Measurements from ENCODE around the gene DUSP7.
"Not testable (repeated sequence)": the region's sequence is repeated elsewhere in the genome, so short reads cannot be mapped to it uniquely, and the experiment has no call there.

The DUSP7 gene

GRCh38 chr3:52047295-52047960 lies 8.9 kb downstream of the DUSP7 start:
- DNase-seq (ENCODE audit: low spot score), result no peak

GRCh38 chr3:52046902-52047239 lies 9.5 kb downstream of the DUSP7 start:
- no peak for DNase-seq (ENCODE audit: low spot score)

GRCh38 chr3:52046186-52046901 lies 10.0 kb downstream of the DUSP7 start:
- no peak for DNase-seq (ENCODE audit: low spot score)

GRCh38 chr3:52044869-52045619 lies 11.3 kb downstream of the DUSP7 start:
- no peak for DNase-seq (ENCODE audit: low spot score)

- no peak for DNase-seq (ENCODE audit: low spot score)
These were observed 12.6 kb downstream of the DUSP7 start for GRCh38 chr3:52043750-52044149.

GRCh38 chr3:52043039-52043438 lies 13.3 kb downstream of the DUSP7 start:
- DNase-seq (ENCODE audit: low spot score), result not testable (repeated sequence)

- DNase-seq (ENCODE audit: low spot score), result no peak
These were observed 15.1 kb downstream of the DUSP7 start for GRCh38 chr3:52041118-52041731.

- DNase-seq (ENCODE audit: low spot score), result no peak
These were observed 15.8 kb downstream of the DUSP7 start for GRCh38 chr3:52040600-52040999.

- DNase-seq (ENCODE audit: low spot score), result no peak
These were observed 16.5 kb downstream of the DUSP7 start for GRCh38 chr3:52039846-52040245.

GRCh38 chr3:52039426-52039825 lies 16.9 kb downstream of the DUSP7 start:
- no peak for DNase-seq (ENCODE audit: low spot score)

- DNase-seq (ENCODE audit: low spot score), result no peak
These were observed 18.1 kb downstream of the DUSP7 start for GRCh38 chr3:52038227-52038626.

GRCh38 chr3:52037291-52037690 lies 19.1 kb downstream of the DUSP7 start:
- no peak for DNase-seq (ENCODE audit: low spot score)

GRCh38 chr3:52036829-52037228 lies 19.5 kb downstream of the DUSP7 start:
- DNase-seq (ENCODE audit: low spot score), result no peak

GRCh38 chr3:52036222-52036694 lies 20.1 kb downstream of the DUSP7 start:
- no peak for DNase-seq (ENCODE audit: low spot score)

GRCh38 chr3:52034651-52035050 lies 21.7 kb downstream of the DUSP7 start:
- no peak for DNase-seq (ENCODE audit: low spot score)

- DNase-seq (ENCODE audit: low spot score), result no peak
These were observed 22.2 kb downstream of the DUSP7 start for GRCh38 chr3:52034212-52034611.

- DNase-seq (ENCODE audit: low spot score), result not testable (repeated sequence)
These were observed 22.6 kb downstream of the DUSP7 start for GRCh38 chr3:52033748-52034147.

- no peak for DNase-seq (ENCODE audit: low spot score)
These were observed 23.5 kb downstream of the DUSP7 start for GRCh38 chr3:52032702-52033408.

GRCh38 chr3:52031896-52032295 lies 24.5 kb downstream of the DUSP7 start:
- no peak for DNase-seq (ENCODE audit: low spot score)

- no peak for DNase-seq (ENCODE audit: low spot score)
These were observed 25.6 kb downstream of the DUSP7 start for GRCh38 chr3:52030714-52031310.

GRCh38 chr3:52029535-52029934 lies 26.8 kb downstream of the DUSP7 start:
- no peak for DNase-seq (ENCODE audit: low spot score)

- DNase-seq (ENCODE audit: low spot score), result no peak
These were observed 27.3 kb downstream of the DUSP7 start for GRCh38 chr3:52029053-52029452.
